T-cell (primary cell): ENCODE data around the gene COG4. TPM values are rescaled to one million over a fixed set of nuclear protein-coding genes. Genes with fewer than 3 reads are reported as not detected.

Source experiments
- ATAC-seq, 4 experiments: fragments of 200-7000 bp in 3 of 4; fragments of 150-1000 bp in 1 of 4; cut with Tn5 transposase; replicated peaks in 1 of 4; 1 replicate in 3 of 4; 2 replicates in 1 of 4; pipeline ENCODE4 v1.10.0; 2021; ENCODE audit warnings: moderate library complexity in 3 of 4, mild to moderate bottlenecking in 2 of 4, moderate number of reproducible peaks in 1 of 4
- CTCF ChIA-PET, 2 donors: fragments of 300-600 bp; sonication (Branson Sonifier 250); formaldehyde crosslinking; loops; one replicate each; lab custom pipeline; 2022; ENCODE audit warnings: antibody characterized with exemption in 2 of 2; lab: Charles Lee
- POLR2A ChIA-PET, 2 donors: fragments of 300-600 bp; sonication (Branson Sonifier 250); formaldehyde crosslinking; loops; one replicate each; lab custom pipeline; 2022; ENCODE audit warnings: antibody characterized with exemption in 2 of 2; lab: Charles Lee
- DNase-seq, 35 experiments: peaks; one replicate each; pipeline versions ENCODE4 v3.0.0 to v3.0.0-alpha.2; 2013 to 2023
- H3K27ac ChIP-seq: one replicate; pipeline ENCODE4 v1.5.1; 2013; ENCODE audit warnings: low read length
- H3K27me3 ChIP-seq, 2 experiments: replicated peaks in 1 of 2; 1 replicate in 1 of 2; 2 replicates in 1 of 2; pipeline versions ENCODE4 v1.6.1 to v1.7.0; 2013; ENCODE audit warnings: low read length in 1 of 2, mixed read lengths in 1 of 2; ENCODE audit not compliant: control insufficient read depth in 2 of 2, insufficient read depth in 2 of 2; ENCODE audit errors: extremely low read depth in 1 of 2
- H3K36me3 ChIP-seq, 2 donors: 1 replicate in 1 of 2; 2 replicates in 1 of 2; pipeline versions ENCODE4 v1.6.1 to v1.7.0; 2013; ENCODE audit warnings: low read length in 1 of 2; ENCODE audit not compliant: control insufficient read depth in 2 of 2, insufficient read depth in 1 of 2; ENCODE audit errors: extremely low read depth in 1 of 2
- H3K4me1 ChIP-seq, 2 experiments: 1 replicate in 1 of 2; 2 replicates in 1 of 2; pipeline versions ENCODE4 v1.6.1 to v1.7.0; 2013; ENCODE audit warnings: low read length in 2 of 2, mixed read lengths in 1 of 2; ENCODE audit not compliant: insufficient read depth in 2 of 2, control insufficient read depth in 1 of 2; ENCODE audit errors: extremely low read depth in 1 of 2
- H3K4me3 ChIP-seq, 2 donors: 1 replicate in 1 of 2; 2 replicates in 1 of 2; pipeline versions ENCODE4 v1.5.1 to v1.7.0; 2013; ENCODE audit warnings: mild to moderate bottlenecking in 2 of 2, low read length in 1 of 2, moderate library complexity in 1 of 2; ENCODE audit not compliant: control insufficient read depth in 1 of 2; ENCODE audit errors: extremely low read depth in 1 of 2
- H3K9me3 ChIP-seq: 2 replicates; pipeline ENCODE4 v1.7.0; 2013
- H3K27ac Mint-ChIP-seq, 2 donors: one replicate each; pipeline ENCODE4 v1.8.0; 2020 to 2021; ENCODE audit warnings: mild to moderate bottlenecking in 2 of 2, mixed read lengths in 2 of 2
- H3K27me3 Mint-ChIP-seq, 2 donors: one replicate each; pipeline ENCODE4 v1.8.0; 2021 to 2022; ENCODE audit warnings: mixed read lengths in 2 of 2
- H3K36me3 Mint-ChIP-seq: one replicate; pipeline ENCODE4 v1.8.0; 2021; ENCODE audit warnings: mixed read lengths
- H3K4me1 Mint-ChIP-seq, 3 donors: one replicate each; pipeline ENCODE4 v1.8.0; 2020 to 2022; ENCODE audit warnings: mixed read lengths in 3 of 3, mild to moderate bottlenecking in 1 of 3
- H3K4me3 Mint-ChIP-seq, 3 donors: one replicate each; pipeline ENCODE4 v1.8.0; 2020 to 2022; ENCODE audit warnings: mild to moderate bottlenecking in 3 of 3, mixed read lengths in 3 of 3, moderate library complexity in 3 of 3
- H3K9me3 Mint-ChIP-seq, 3 donors: one replicate each; pipeline ENCODE4 v1.8.0; 2020 to 2022; ENCODE audit warnings: mixed read lengths in 3 of 3
- WGBS: methylation state at CpG from one replicate; pipeline ENCODE4 v1.1.5; 2013; ENCODE audit warnings: missing lambda C conversion rate; ENCODE audit not compliant: insufficient coverage; 5-methylcytosine and 5-hydroxymethylcytosine counted together
- total RNA-seq, 35 experiments: library from RNA in 6 of 35; stranded (reverse) in 6 of 35; fragments of 120-200 nt in 1 of 35; gene quantifications; one replicate each; pipeline versions ENCODE4 v1.2.1 to v1.2.4 and lab custom pipeline; 2013 to 2026

COG4 gene
- total RNA-seq, 5 donors from 2014 or later (not counting 1 experiment from before 2014, with no cell fraction given) = 49.5 to 70.6 (median 60.6) TPM

DNA sequence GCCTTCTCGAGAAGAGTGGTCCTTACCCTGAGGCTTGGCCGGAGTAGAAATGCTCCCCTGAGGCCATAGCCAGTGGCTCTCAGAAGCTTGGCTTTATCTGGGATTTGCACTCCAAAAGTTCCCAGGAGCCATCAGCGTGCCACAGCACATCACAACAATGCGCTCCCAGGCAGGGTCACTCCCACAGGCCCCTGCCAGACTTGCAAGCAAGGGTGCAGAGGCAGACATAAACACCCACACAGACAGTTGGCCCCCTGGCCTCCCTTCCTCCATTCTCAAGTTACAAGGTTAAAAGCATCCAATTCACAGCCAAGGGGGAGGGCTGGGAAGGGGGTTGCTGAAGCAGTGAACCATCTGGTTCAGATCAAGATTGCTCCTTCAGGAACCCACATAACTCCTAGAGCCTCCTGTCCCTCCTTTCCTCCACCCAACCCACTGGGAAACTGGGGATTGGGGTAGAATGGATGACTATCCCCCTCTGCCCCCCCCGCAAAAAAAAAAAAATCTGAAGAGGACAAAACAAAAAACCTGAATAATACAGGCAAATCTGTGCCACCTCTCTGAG, 86.3 kb downstream of the COG4 start:
- H3K4me1 ChIP-seq = peaks cover 18 to 54% of the 10 kb centered on the region in 2 experiments
- no peaks in the 10 kb centered on the region for H3K9me3 ChIP-seq
- no peaks in the 10 kb centered on the region for H3K27me3 ChIP-seq
- POLR2A ChIA-PET = no interaction called here
- H3K4me3 ChIP-seq = peak overlapping the region; percentile 77 to 86
- CTCF ChIA-PET = no interaction called here
- Mint-ChIP-seq H3K27me3 (no peaks in the 10 kb centered on the region), H3K27ac (peak overlapping the region; percentile 87 to 90), H3K4me1 (peaks cover 49 to 60% (median 59%) of the 10 kb centered on the region in 3 donors), H3K4me3 (peak overlapping the region; percentile 91 to 96 (median 93)), H3K9me3 (no peaks in the 10 kb centered on the region), H3K36me3 (peaks cover 8% of the 10 kb centered on the region)
- no peak for ATAC-seq
- H3K27ac ChIP-seq = no peak overlapping the region
- peaks cover 0 to 8% of the 10 kb centered on the region in 2 donors for H3K36me3 ChIP-seq
- WGBS = 97% methylated on average over 4 of the region's 5 CpGs
- DNase-seq = no peak

DNA sequence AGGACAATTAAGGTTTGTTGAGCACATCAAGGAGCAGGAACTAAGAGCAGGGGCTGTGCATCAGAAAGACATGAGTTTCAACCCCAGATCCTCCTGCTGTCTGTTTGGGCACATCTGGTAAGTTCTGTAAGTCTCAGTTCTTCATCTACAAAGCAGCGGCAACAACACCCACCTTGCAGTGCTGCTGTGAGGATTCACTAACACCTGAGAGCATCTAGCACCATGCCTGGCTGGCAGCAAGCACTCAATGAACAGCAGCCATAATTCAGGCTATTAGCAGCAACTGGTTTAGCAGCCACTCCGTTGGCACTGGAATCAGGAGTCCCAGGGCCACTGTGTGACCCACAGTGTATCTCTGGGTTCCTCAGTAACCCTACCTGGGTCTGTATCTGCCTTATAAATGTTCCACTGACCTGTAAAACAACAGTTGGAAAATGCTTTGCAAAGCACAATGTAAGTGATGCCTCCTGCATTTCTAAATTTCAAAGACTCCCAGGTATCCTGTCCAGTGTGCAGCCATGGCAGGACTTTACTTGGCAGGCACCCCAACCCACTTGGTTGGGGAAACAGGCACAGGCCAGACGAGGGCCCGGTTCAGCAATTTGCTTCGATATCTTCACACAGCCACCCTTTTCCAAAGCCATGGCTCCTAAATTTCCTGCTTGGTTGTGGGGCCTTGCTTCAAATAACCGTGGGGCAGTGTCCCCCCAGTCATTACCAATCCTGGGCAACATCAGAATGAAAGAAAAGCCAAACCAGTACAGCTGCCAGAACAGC, 88.7 kb downstream of the COG4 start:
- peak overlapping the region in 1 of 2 donors; percentile 87 for H3K27ac Mint-ChIP-seq
- H3K4me3 Mint-ChIP-seq = no peak overlapping the region
- H3K4me1 Mint-ChIP-seq = peaks cover 64 to 79% (median 72%) of the 10 kb centered on the region in 3 donors
- 73% methylated on average over 2 of the region's 6 CpGs for WGBS
- POLR2A ChIA-PET = no interaction called here
- CTCF ChIA-PET = no interaction called here
- H3K27me3 Mint-ChIP-seq = no peaks in the 10 kb centered on the region
- Histone ChIP-seq H3K36me3 (peaks cover 0 to 8% of the 10 kb centered on the region in 2 donors), H3K4me3 (no peak overlapping the region), H3K9me3 (no peaks in the 10 kb centered on the region), H3K4me1 (peaks cover 31 to 74% of the 10 kb centered on the region in 2 experiments), H3K27me3 (no peaks in the 10 kb centered on the region), H3K27ac (no peak overlapping the region)
- DNase-seq = no peak
- H3K9me3 Mint-ChIP-seq = no peaks in the 10 kb centered on the region
- H3K36me3 Mint-ChIP-seq = peaks cover 8% of the 10 kb centered on the region
- no peak for ATAC-seq

DNA sequence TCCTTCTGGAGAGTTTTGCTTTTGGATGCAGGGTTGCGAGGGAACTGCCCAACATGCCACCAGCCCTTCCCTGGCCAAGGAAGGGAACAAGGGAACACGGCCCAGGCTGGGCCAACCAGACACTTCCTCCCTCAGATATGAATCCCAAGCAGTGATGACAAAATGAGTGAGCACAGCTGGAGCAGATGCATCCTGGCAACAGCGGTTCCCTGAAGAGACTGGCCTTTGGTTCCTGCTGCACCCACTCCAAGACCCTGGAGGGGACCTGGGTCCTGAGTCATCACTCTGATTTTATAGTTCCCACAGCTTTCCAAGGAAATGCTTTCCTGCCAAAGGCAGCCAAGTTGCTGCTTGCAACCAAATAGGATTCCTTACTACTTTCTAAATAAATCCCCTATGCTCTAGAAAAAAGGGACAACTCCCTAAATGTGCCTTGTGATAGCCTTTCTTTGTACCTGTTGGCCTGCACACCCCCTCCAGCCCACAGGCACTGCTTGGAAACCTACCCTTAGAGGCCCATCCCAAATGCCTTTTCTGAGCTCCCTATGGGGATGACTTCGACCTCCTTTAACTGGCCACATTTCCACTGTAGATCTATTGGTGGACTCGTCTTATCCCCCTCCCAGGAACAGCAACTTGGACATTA, 89.8 kb downstream of the COG4 start:
- Mint-ChIP-seq H3K9me3 (no peaks in the 10 kb centered on the region), H3K36me3 (peaks cover 8% of the 10 kb centered on the region), H3K4me1 (peaks cover 70 to 79% (median 75%) of the 10 kb centered on the region in 3 donors), H3K27me3 (no peaks in the 10 kb centered on the region), H3K4me3 (peak overlapping the region in 1 of 3 donors; percentile 29), H3K27ac (peak overlapping the region; percentile 9 to 87)
- H3K4me1 ChIP-seq = peaks cover 34 to 77% of the 10 kb centered on the region in 2 experiments
- H3K27ac ChIP-seq = no peak overlapping the region
- peaks cover 1 to 8% of the 10 kb centered on the region in 2 donors for H3K36me3 ChIP-seq
- no peak for DNase-seq
- 100% methylated on average over 3 of the region's 5 CpGs for WGBS
- no peaks in the 10 kb centered on the region for H3K27me3 ChIP-seq
- POLR2A ChIA-PET = interaction anchor here in 1 of 2 donors (0.5 kb wide), 2 partner anchors 21 to 23 kb away, joined by 3 read pairs; no protein-coding TSS in a partner anchor
- CTCF ChIA-PET = no interaction called here
- no peak overlapping the region for H3K4me3 ChIP-seq
- no peaks in the 10 kb centered on the region for H3K9me3 ChIP-seq
- no peak for ATAC-seq

DNA sequence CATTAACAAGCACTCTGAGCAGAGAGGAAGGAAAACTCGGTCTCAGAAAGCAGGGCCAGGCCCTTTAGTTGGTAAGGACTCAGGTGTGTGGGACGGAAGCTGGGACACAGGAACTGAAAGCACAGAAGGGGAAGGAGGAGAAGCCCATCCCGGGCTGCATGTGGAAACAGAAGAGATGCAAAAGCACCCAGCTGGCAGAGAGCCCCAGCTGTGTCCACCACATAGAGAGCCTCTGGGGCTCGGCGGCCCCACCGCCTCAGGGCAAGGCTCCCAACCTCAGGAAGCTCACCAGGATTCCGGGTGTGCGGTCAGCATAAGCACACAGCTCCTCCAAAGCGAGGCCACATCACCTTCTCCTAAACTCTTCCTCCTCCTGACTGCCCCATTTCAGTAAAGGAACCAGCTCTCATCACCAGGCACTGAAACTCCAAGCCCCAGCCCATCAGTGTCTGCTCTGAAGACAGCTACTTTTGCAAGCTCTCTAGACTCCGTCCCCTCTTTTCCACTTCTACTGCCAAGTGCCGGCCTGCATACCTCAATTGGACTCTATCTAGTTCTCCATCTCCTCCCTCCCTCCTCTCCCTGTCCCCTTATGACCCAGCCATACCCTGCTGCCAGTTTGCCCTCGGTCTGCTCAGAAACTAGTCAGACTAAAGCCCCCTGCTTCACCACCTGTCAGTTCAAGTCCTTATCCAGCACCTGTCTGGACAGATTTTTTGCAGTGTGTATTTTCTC, 90.5 kb downstream of the COG4 start:
- H3K27ac Mint-ChIP-seq = peak overlapping the region; percentile 79 to 87
- peaks cover 34 to 79% of the 10 kb centered on the region in 2 experiments for H3K4me1 ChIP-seq
- no peaks in the 10 kb centered on the region for H3K27me3 ChIP-seq
- peak overlapping the region; percentile 38 for H3K27ac ChIP-seq
- H3K4me3 Mint-ChIP-seq = peak overlapping the region in 1 of 3 donors; percentile 42
- DNase-seq (no peak), ATAC-seq (no peak)
- POLR2A ChIA-PET = interaction anchor here in 1 of 2 donors (0.5 kb wide), 1 partner anchor 20 kb away, joined by 3 read pairs; no protein-coding TSS in a partner anchor
- CTCF ChIA-PET = interaction anchor here in 1 of 2 donors (0.7 kb wide), 1 partner anchor 53 kb away, joined by 3 read pairs; no protein-coding TSS in a partner anchor
- H3K9me3 Mint-ChIP-seq = no peaks in the 10 kb centered on the region
- peaks cover 71 to 81% (median 76%) of the 10 kb centered on the region in 3 donors for H3K4me1 Mint-ChIP-seq
- H3K36me3 ChIP-seq = peaks cover 4 to 8% of the 10 kb centered on the region in 2 donors
- H3K9me3 ChIP-seq = no peaks in the 10 kb centered on the region
- H3K27me3 Mint-ChIP-seq = no peaks in the 10 kb centered on the region
- peaks cover 8% of the 10 kb centered on the region for H3K36me3 Mint-ChIP-seq
- WGBS = 87% methylated on average over 10 of the region's 12 CpGs
- H3K4me3 ChIP-seq = no peak overlapping the region

DNA sequence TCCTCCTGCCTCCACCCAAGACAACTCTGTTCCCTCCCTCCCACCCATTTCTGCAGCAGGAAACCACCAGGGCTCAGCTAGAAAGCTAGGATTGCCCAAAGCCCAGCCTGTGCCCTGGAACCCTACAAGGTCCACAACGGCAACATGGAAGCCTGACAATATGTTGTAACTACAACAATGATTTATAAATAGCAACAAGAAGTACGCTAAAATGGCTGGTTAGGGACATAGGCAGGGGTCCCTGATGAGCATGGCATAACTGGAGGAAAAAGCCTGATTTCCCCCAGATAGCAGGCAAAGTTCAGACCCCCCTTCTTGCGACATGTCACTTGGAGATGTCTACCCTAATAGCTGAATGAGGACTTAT, 91.0 kb downstream of the COG4 start:
- peak overlapping the region in 1 of 3 donors; percentile 42 for H3K4me3 Mint-ChIP-seq
- peaks cover 4 to 8% of the 10 kb centered on the region in 2 donors for H3K36me3 ChIP-seq
- no peak for DNase-seq
- no peaks in the 10 kb centered on the region for H3K27me3 Mint-ChIP-seq
- H3K4me1 ChIP-seq = peaks cover 31 to 77% of the 10 kb centered on the region in 2 experiments
- no peak for ATAC-seq
- H3K27ac Mint-ChIP-seq = peak overlapping the region; percentile 39 to 87
- no peaks in the 10 kb centered on the region for H3K9me3 Mint-ChIP-seq
- no CpG with 5 or more reads among the region's 3 CpGs for WGBS
- no peak overlapping the region for H3K4me3 ChIP-seq
- no peaks in the 10 kb centered on the region for H3K27me3 ChIP-seq
- H3K36me3 Mint-ChIP-seq = peaks cover 12% of the 10 kb centered on the region
- H3K4me1 Mint-ChIP-seq = peaks cover 71 to 80% (median 75%) of the 10 kb centered on the region in 3 donors
- POLR2A ChIA-PET = no interaction called here
- H3K9me3 ChIP-seq = no peaks in the 10 kb centered on the region
- H3K27ac ChIP-seq = no peak overlapping the region
- CTCF ChIA-PET = interaction anchor here (0.6 to 0.7 kb wide), 2 partner anchors 22 to 52 kb away, joined by 3 read pairs; no protein-coding TSS in a partner anchor
